NB4 (cell line): ENCODE results near the gene HCN3.

Experiments
- POLR2A ChIP-seq: IDR thresholded peaks from 2 replicates; pipeline ENCODE4 v1.6.1; 2011; ENCODE audit warnings: mild to moderate bottlenecking; ENCODE audit not compliant: insufficient read length; ENCODE audit errors: extremely low read depth
- TF ChIP-seq, protein P1 (sequence below): IDR thresholded peaks from one replicate; pipeline ENCODE4 v1.5.1; 2012; ENCODE audit warnings: low read depth, low read length
- TF ChIP-seq, protein P2 (sequence below): IDR thresholded peaks from 2 replicates; pipeline ENCODE4 v1.6.1; 2011; ENCODE audit warnings: low read depth, low read length

DNA sequence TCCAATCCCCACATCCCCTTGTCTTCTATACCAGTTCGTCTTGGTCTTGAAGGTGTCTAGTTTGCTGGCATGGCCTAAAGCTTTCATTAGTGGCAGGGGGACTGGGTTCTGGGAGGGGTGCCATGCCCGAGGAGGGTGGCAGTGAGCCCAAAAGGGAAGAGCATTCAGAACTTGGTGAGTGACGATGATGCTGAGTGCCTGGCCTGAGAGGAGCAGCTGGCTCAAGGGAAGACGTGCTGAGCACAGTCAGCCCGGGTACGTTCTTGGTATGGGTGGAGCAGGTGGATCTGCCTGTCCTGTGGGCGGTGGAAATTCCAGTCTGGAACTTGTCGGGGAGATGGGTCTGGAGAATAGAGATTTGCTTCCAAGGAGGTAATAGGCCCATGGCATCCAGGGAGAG, 36.0 kb downstream of the HCN3 start:
- TF ChIP-seq, protein P1, sequence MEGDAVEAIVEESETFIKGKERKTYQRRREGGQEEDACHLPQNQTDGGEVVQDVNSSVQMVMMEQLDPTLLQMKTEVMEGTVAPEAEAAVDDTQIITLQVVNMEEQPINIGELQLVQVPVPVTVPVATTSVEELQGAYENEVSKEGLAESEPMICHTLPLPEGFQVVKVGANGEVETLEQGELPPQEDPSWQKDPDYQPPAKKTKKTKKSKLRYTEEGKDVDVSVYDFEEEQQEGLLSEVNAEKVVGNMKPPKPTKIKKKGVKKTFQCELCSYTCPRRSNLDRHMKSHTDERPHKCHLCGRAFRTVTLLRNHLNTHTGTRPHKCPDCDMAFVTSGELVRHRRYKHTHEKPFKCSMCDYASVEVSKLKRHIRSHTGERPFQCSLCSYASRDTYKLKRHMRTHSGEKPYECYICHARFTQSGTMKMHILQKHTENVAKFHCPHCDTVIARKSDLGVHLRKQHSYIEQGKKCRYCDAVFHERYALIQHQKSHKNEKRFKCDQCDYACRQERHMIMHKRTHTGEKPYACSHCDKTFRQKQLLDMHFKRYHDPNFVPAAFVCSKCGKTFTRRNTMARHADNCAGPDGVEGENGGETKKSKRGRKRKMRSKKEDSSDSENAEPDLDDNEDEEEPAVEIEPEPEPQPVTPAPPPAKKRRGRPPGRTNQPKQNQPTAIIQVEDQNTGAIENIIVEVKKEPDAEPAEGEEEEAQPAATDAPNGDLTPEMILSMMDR, result no peak
- TF ChIP-seq POLR2A, result no peak
- TF ChIP-seq, protein P2, sequence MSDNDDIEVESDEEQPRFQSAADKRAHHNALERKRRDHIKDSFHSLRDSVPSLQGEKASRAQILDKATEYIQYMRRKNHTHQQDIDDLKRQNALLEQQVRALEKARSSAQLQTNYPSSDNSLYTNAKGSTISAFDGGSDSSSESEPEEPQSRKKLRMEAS, result no peak
